H1 (cell line): ENCODE data around the gene RFC1.
"Not testable (repeated sequence)": the region's sequence is repeated elsewhere in the genome, so short reads cannot be mapped to it uniquely, and the experiment has no call there.

ENCODE experiments used
- CEBPB ChIP-seq: IDR thresholded peaks from 2 replicates; pipeline ENCODE4 v1.6.1; 2012; ENCODE audit warnings: low read depth, low read length
- EZH2 ChIP-seq: fragments of 200-600 bp; sonication (generic); IDR thresholded peaks from 2 replicates; pipeline ENCODE4 v1.7.1; 2012; ENCODE audit warnings: low read depth, mild to moderate bottlenecking, moderate library complexity, low read length, inconsistent platforms; ENCODE audit not compliant: severe bottlenecking
- FOSL1 ChIP-seq: IDR thresholded peaks from 2 replicates; pipeline ENCODE4 v1.6.1; 2011; ENCODE audit warnings: mild to moderate bottlenecking, low read depth, low read length, moderate library complexity; ENCODE audit not compliant: insufficient read depth
- HDAC6 ChIP-seq: IDR thresholded peaks from one replicate; pipeline ENCODE4 v1.7.1; 2012; ENCODE audit warnings: low read depth, mild to moderate bottlenecking, inconsistent platforms, low read length, moderate library complexity
- POLR2A ChIP-seq, 2 experiments: IDR thresholded peaks; 1 replicate in 1 of 2; 2 replicates in 1 of 2; pipeline ENCODE4 v1.6.1; 2011; ENCODE audit warnings: low read depth in 2 of 2, low read length in 2 of 2, mild to moderate bottlenecking in 2 of 2; ENCODE audit errors: control extremely low read depth in 1 of 2
- POLR2AphosphoS5 ChIP-seq: IDR thresholded peaks from 2 replicates; pipeline ENCODE4 v1.6.1; 2011; ENCODE audit warnings: low read depth, low read length
- RFX5 ChIP-seq: IDR thresholded peaks from 2 replicates; pipeline ENCODE4 v1.6.1; 2011; ENCODE audit warnings: low read depth, low read length, improper control_type of control experiment, borderline replicate concordance
- SP1 ChIP-seq: IDR thresholded peaks from 2 replicates; pipeline ENCODE4 v1.6.1; 2011; ENCODE audit warnings: low read depth, low read length
- TAF1 ChIP-seq: IDR thresholded peaks from 2 replicates; pipeline ENCODE4 v1.6.1; 2011; ENCODE audit warnings: mild to moderate bottlenecking, low read depth, low read length
- TF ChIP-seq, protein P1 (sequence below): IDR thresholded peaks from 2 replicates; pipeline ENCODE4 v1.6.1; 2012; ENCODE audit warnings: inconsistent platforms
- TF ChIP-seq, protein P2 (sequence below), 3 experiments: IDR thresholded peaks; 1 replicate in 2 of 3; 2 replicates in 1 of 3; pipeline versions ENCODE4 v1.5.1 to v1.6.1; 2011; ENCODE audit warnings: low read length in 3 of 3, mild to moderate bottlenecking in 3 of 3, inconsistent platforms in 2 of 3, low read depth in 1 of 3, moderate library complexity in 1 of 3; ENCODE audit not compliant: insufficient read depth in 1 of 3; ENCODE audit errors: control extremely low read depth in 1 of 3
- TF ChIP-seq, protein P3 (sequence below): IDR thresholded peaks from 2 replicates; pipeline ENCODE4 v1.6.1; 2012; ENCODE audit warnings: inconsistent platforms
- TF ChIP-seq, protein P4 (sequence below): IDR thresholded peaks from 2 replicates; pipeline ENCODE4 v1.6.1; 2011; ENCODE audit warnings: low read length, improper control_type of control experiment
- TF ChIP-seq, protein P5 (sequence below): IDR thresholded peaks from 2 replicates; pipeline ENCODE4 v1.6.1; 2011; ENCODE audit warnings: low read depth, mild to moderate bottlenecking, low read length; ENCODE audit not compliant: insufficient read depth

DNA sequence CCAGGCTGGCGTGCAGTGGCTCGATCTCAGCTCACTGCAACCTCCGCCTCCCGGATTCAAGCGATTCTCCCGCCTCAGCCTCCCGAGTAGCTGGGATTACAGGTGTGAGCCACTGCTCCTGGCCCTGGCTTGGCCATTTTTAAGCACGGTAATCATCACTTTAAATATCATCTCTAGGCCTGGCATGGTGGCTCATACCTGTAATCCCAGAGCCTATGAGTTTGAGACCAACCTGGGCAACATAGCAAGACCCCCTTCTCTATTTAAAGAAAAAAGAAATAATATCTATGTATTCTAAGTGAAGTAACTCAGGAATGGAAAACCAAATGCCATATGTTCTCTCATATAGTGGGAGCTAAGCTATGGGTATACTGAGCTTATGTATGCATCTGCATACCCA is 45.4 kb upstream of the RFC1 start:
- TF ChIP-seq, protein P1, sequence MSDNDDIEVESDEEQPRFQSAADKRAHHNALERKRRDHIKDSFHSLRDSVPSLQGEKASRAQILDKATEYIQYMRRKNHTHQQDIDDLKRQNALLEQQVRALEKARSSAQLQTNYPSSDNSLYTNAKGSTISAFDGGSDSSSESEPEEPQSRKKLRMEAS: not testable (repeated sequence)
- TF ChIP-seq TAF1; HDAC6; POLR2A (IDR thresholded peaks at IDR 0.05; ENCODE audit: control extremely low read depth in 1 of 2, low read depth in 2 of 2, low read length in 2 of 2); POLR2AphosphoS5; CEBPB; EZH2; FOSL1; RFX5; SP1: not testable (repeated sequence)
- TF ChIP-seq, protein P2, sequence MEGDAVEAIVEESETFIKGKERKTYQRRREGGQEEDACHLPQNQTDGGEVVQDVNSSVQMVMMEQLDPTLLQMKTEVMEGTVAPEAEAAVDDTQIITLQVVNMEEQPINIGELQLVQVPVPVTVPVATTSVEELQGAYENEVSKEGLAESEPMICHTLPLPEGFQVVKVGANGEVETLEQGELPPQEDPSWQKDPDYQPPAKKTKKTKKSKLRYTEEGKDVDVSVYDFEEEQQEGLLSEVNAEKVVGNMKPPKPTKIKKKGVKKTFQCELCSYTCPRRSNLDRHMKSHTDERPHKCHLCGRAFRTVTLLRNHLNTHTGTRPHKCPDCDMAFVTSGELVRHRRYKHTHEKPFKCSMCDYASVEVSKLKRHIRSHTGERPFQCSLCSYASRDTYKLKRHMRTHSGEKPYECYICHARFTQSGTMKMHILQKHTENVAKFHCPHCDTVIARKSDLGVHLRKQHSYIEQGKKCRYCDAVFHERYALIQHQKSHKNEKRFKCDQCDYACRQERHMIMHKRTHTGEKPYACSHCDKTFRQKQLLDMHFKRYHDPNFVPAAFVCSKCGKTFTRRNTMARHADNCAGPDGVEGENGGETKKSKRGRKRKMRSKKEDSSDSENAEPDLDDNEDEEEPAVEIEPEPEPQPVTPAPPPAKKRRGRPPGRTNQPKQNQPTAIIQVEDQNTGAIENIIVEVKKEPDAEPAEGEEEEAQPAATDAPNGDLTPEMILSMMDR (IDR thresholded peaks at IDR 0.05; ENCODE audit: control extremely low read depth in 1 of 3, insufficient read depth in 1 of 3, low read depth in 1 of 3, low read length in 3 of 3): not testable (repeated sequence)
- TF ChIP-seq, protein P3, sequence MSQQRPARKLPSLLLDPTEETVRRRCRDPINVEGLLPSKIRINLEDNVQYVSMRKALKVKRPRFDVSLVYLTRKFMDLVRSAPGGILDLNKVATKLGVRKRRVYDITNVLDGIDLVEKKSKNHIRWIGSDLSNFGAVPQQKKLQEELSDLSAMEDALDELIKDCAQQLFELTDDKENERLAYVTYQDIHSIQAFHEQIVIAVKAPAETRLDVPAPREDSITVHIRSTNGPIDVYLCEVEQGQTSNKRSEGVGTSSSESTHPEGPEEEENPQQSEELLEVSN: not testable (repeated sequence)
- TF ChIP-seq, protein P4, sequence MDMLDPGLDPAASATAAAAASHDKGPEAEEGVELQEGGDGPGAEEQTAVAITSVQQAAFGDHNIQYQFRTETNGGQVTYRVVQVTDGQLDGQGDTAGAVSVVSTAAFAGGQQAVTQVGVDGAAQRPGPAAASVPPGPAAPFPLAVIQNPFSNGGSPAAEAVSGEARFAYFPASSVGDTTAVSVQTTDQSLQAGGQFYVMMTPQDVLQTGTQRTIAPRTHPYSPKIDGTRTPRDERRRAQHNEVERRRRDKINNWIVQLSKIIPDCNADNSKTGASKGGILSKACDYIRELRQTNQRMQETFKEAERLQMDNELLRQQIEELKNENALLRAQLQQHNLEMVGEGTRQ: not testable (repeated sequence)
- TF ChIP-seq, protein P5, sequence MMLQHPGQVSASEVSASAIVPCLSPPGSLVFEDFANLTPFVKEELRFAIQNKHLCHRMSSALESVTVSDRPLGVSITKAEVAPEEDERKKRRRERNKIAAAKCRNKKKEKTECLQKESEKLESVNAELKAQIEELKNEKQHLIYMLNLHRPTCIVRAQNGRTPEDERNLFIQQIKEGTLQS: not testable (repeated sequence)
